Measurements from ENCODE around the gene GOLGB1. TPM values are rescaled to one million over a fixed set of nuclear protein-coding genes. Genes with fewer than 3 reads are reported as not detected.
A peak's percentile ranks its signal among the peaks of the same experiment; 100 is the strongest.

GOLGB1 gene
- total and polyA plus RNA-seq, 3 donors from 2014 or later, result 11.5 to 72.5 (median 72.3) TPM

GRCh38 chr3:121705541-121705940 is 44.0 kb downstream of the GOLGB1 start:
- TF ChIP-seq POLR2A (IDR thresholded peaks at IDR 0.05) (no peak), CTCF (IDR thresholded peaks at IDR 0.05) (no peak)
- 84 to 89% methylated on average over 5 of the region's 5 CpGs for WGBS, 2 donors
- Histone ChIP-seq H3K4me3 (no peak overlapping the region), H3K36me3 (ENCODE audit: low read depth, missing control alignments) (no peaks in the 10 kb centered on the region), H3K27ac (peak overlapping the region in 1 of 2 donors; percentile 20), H3K27me3 (no peaks in the 10 kb centered on the region), H3K4me1 (no peaks in the 10 kb centered on the region), H3K9me3 (no peaks in the 10 kb centered on the region)
- intact Hi-C loops (cut with DNase I; ENCODE audit: low total_unique reads), result no loop called here
- no peak for DNase-seq

GRCh38 chr3:121703973-121704372 is 45.6 kb downstream of the GOLGB1 start:
- Histone ChIP-seq H3K4me1 (peaks cover 9% of the 10 kb centered on the region), H3K36me3 (ENCODE audit: low read depth, missing control alignments) (no peaks in the 10 kb centered on the region), H3K9me3 (no peaks in the 10 kb centered on the region), H3K4me3 (no peak overlapping the region), H3K27me3 (no peaks in the 10 kb centered on the region), H3K27ac (no peak overlapping the region)
- DNase-seq, result no peak
- 94 to 96% methylated on average over 5 of the region's 5 CpGs for WGBS, 2 donors
- TF ChIP-seq POLR2A (IDR thresholded peaks at IDR 0.05), result no peak
- TF ChIP-seq CTCF (IDR thresholded peaks at IDR 0.05), result no peak
- intact Hi-C loops (cut with DNase I; ENCODE audit: low total_unique reads), result no loop called here

GRCh38 chr3:121698901-121699300 is 50.6 kb downstream of the GOLGB1 start:
- Histone ChIP-seq H3K4me3 (no peak overlapping the region), H3K9me3 (no peaks in the 10 kb centered on the region), H3K4me1 (peaks cover 24% of the 10 kb centered on the region), H3K27ac (peak overlapping the region; percentile 78 to 84), H3K36me3 (ENCODE audit: low read depth, missing control alignments) (no peaks in the 10 kb centered on the region), H3K27me3 (no peaks in the 10 kb centered on the region)
- intact Hi-C loops (cut with DNase I; ENCODE audit: low total_unique reads), result no loop called here
- DNase-seq, result peak; percentile 65
- TF ChIP-seq CTCF (IDR thresholded peaks at IDR 0.05), result no peak
- TF ChIP-seq POLR2A (IDR thresholded peaks at IDR 0.05), result no peak

GRCh38 chr3:121698476-121698875 is 51.1 kb downstream of the GOLGB1 start:
- peaks cover 24% of the 10 kb centered on the region for H3K4me1 ChIP-seq
- 63 to 71% methylated on average over 1 of the region's 1 CpG for WGBS, 2 donors
- no peaks in the 10 kb centered on the region for H3K36me3 ChIP-seq (ENCODE audit: low read depth, missing control alignments)
- intact Hi-C loops (cut with DNase I; ENCODE audit: low total_unique reads), result no loop called here
- H3K27me3 ChIP-seq, result no peaks in the 10 kb centered on the region
- peak overlapping the region; percentile 45 to 84 for H3K27ac ChIP-seq
- TF ChIP-seq POLR2A (IDR thresholded peaks at IDR 0.05) (no peak), CTCF (IDR thresholded peaks at IDR 0.05) (no peak)
- no peak for DNase-seq
- no peaks in the 10 kb centered on the region for H3K9me3 ChIP-seq
- no peak overlapping the region for H3K4me3 ChIP-seq

GRCh38 chr3:121696186-121696585 is 53.4 kb downstream of the GOLGB1 start:
- 58 to 65% methylated on average over 3 of the region's 3 CpGs for WGBS, 2 donors

More at GRCh38 chr3:121696186-121696585, 53.4 kb downstream of the GOLGB1 start:
- peaks cover 31% of the 10 kb centered on the region for H3K4me1 ChIP-seq
- no peak overlapping the region for H3K4me3 ChIP-seq
- DNase-seq, result no peak
- intact Hi-C loops (cut with DNase I; ENCODE audit: low total_unique reads), result no loop called here
- no peaks in the 10 kb centered on the region for H3K9me3 ChIP-seq
- no peaks in the 10 kb centered on the region for H3K27me3 ChIP-seq
- no peaks in the 10 kb centered on the region for H3K36me3 ChIP-seq (ENCODE audit: low read depth, missing control alignments)
- TF ChIP-seq POLR2A (IDR thresholded peaks at IDR 0.05) (no peak), CTCF (IDR thresholded peaks at IDR 0.05) (no peak)
- H3K27ac ChIP-seq, result no peak overlapping the region

Measured in testis (tissue), 3 donors.